ENCODE results near the gene BLMH. TPM values are rescaled to one million over a fixed set of nuclear protein-coding genes. Genes with fewer than 3 reads are reported as not detected.

The BLMH gene
- total and polyA plus RNA-seq, 2 donors (not counting 3 experiments of a cell fraction or from before 2014, with no cell fraction given): 24.6 to 65.8 TPM

DNA sequence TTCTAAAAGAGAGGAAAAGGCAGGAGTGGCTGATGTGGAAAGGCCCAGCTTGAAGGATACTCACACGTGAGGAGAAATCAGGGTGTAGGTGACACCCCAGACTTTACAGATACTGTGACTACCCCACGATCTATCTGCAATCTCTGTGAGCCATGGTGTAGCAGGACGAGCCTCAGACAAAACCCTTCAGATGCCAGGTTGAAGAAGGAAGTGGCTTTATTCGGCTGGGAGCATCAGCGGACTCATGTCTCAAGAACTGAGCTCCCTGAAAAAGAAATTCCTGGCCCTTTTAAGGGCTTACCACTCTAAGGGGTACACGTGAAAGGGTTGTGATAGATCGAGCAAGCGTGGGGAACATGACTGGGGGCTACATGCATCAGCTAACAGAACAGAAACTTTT, 51.6 kb downstream of the BLMH start:
- H3K4me1 ChIP-seq (ENCODE audit: control insufficient read depth, extremely low read depth, insufficient read depth, low read length): peaks cover 8% of the 10 kb centered on the region
- DNase-seq (ENCODE audit: low read depth, low spot score) (no peak), FAIRE-seq (no peak)
- H3K9me1 ChIP-seq (replicated peaks; ENCODE audit: control insufficient read depth, extremely low read depth, insufficient read depth, low read length): no peaks in the 10 kb centered on the region
- TF ChIP-seq MYC (IDR thresholded peaks at IDR 0.05; ENCODE audit: low read depth, low read length): no peak
- TF ChIP-seq EZH2 (IDR thresholded peaks at IDR 0.05; ENCODE audit: borderline replicate concordance, low read depth, low read length, severe bottlenecking): no peak
- no peak for TF ChIP-seq POLR2AphosphoS5 (IDR thresholded peaks at IDR 0.05; ENCODE audit: insufficient read depth, low read depth, low read length)
- TF ChIP-seq JUN (IDR thresholded peaks at IDR 0.05; ENCODE audit: borderline replicate concordance, insufficient read depth, insufficient read length, low read depth): no peak
- no peak for TF ChIP-seq MAX (IDR thresholded peaks at IDR 0.05; ENCODE audit: insufficient read depth, insufficient read length)
- TF ChIP-seq POLR2A (IDR thresholded peaks at IDR 0.05; ENCODE audit: low read depth, low read length): no peak
- TF ChIP-seq GATA2 (IDR thresholded peaks at IDR 0.05; ENCODE audit: insufficient read depth, insufficient read length, low read depth, low read length): no peak
- TF ChIP-seq, protein P1, sequence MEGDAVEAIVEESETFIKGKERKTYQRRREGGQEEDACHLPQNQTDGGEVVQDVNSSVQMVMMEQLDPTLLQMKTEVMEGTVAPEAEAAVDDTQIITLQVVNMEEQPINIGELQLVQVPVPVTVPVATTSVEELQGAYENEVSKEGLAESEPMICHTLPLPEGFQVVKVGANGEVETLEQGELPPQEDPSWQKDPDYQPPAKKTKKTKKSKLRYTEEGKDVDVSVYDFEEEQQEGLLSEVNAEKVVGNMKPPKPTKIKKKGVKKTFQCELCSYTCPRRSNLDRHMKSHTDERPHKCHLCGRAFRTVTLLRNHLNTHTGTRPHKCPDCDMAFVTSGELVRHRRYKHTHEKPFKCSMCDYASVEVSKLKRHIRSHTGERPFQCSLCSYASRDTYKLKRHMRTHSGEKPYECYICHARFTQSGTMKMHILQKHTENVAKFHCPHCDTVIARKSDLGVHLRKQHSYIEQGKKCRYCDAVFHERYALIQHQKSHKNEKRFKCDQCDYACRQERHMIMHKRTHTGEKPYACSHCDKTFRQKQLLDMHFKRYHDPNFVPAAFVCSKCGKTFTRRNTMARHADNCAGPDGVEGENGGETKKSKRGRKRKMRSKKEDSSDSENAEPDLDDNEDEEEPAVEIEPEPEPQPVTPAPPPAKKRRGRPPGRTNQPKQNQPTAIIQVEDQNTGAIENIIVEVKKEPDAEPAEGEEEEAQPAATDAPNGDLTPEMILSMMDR (IDR thresholded peaks at IDR 0.05; ENCODE audit: extremely low read depth in 1 of 2, insufficient read depth in 1 of 2, low read depth in 1 of 2, low read length in 2 of 2): no peak
- TF ChIP-seq FOS (IDR thresholded peaks at IDR 0.05; ENCODE audit: borderline replicate concordance, insufficient read depth, low read length): no peak
- H3K79me2 ChIP-seq (ENCODE audit: control insufficient read depth, insufficient read depth, low read length): no peaks in the 10 kb centered on the region
- peaks cover 23 to 30% of the 10 kb centered on the region in 2 experiments for H3K27me3 ChIP-seq (ENCODE audit: control insufficient read depth in 2 of 2, insufficient read depth in 2 of 2, low read length in 2 of 2)
- dilution Hi-C loops (cut with MboI; ENCODE audit: extremely low pct_ligation_motif_present, low sequenced_read_pairs) (no loop called here), intact Hi-C loops (cut with micrococcal nuclease) (no loop called here)
- no peak overlapping the region for H3K4me3 ChIP-seq (replicated peaks in 1 of 3; ENCODE audit: insufficient read depth in 1 of 3, low read depth in 1 of 3, low read length in 3 of 3)
- no peak overlapping the region for H3K4me2 ChIP-seq (ENCODE audit: insufficient read depth, low read length)
- H4K20me1 ChIP-seq (replicated peaks; ENCODE audit: control insufficient read depth, extremely low read depth, insufficient read depth, low read length): no peaks in the 10 kb centered on the region
- H3K9ac ChIP-seq (replicated peaks; ENCODE audit: extremely low read depth, insufficient read depth, low read length): no peak overlapping the region
- ChIA-PET POLR2A (no interaction called here), CTCF (no interaction called here)
- H3K27ac ChIP-seq (ENCODE audit: insufficient read depth, low read depth, low read length): no peak overlapping the region
- no peaks in the 10 kb centered on the region for H3K9me3 ChIP-seq (replicated peaks; ENCODE audit: control insufficient read depth, insufficient read depth, low read length)
- H2AFZ ChIP-seq (ENCODE audit: low read depth, low read length): no peak overlapping the region
- H3K36me3 ChIP-seq (ENCODE audit: control insufficient read depth in 2 of 2, extremely low read depth in 1 of 2, insufficient read depth in 2 of 2, low read length in 2 of 2): no peaks in the 10 kb centered on the region
- BruUV-seq (replicated peaks): no TSS peak

Data from endothelial cell of umbilical vein (primary cell).